Measurements from ENCODE around the gene COL23A1. TPM values are rescaled to one million over a fixed set of nuclear protein-coding genes. Genes with fewer than 3 reads are reported as not detected.

COL23A1 gene
- total and polyA plus RNA-seq, 2 of the 8 experiments (the other 6 are each of a cell fraction or from before 2014, with no cell fraction given), result 3.1 to 4.7 TPM

DNA sequence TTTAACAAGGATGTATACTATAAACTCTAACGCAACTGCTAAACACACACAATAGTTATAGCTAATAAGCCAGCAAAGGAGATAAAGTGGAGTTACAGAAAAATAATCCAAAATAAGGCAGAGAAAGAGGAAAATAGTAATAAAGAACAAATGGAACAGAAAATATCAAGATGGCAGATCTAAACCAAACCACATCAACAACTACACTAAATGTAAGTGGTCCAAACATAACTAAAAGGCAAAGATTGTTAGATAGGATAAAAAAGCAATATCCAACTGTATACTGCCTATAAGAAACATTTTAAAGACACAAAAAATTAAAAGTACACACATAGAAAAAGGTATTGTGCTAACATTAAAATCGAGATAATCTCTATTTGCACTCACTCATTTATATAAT is 5.6 kb upstream of the COL23A1 start:
- TF ChIP-seq CBX5 (IDR thresholded peaks at IDR 0.05; ENCODE audit: low read depth, low read length), result no peak
- TF ChIP-seq, protein P1, sequence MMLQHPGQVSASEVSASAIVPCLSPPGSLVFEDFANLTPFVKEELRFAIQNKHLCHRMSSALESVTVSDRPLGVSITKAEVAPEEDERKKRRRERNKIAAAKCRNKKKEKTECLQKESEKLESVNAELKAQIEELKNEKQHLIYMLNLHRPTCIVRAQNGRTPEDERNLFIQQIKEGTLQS (IDR thresholded peaks at IDR 0.05; ENCODE audit: insufficient read depth, low read depth, low read length), result no peak
- no peak for TF ChIP-seq TCF12 (IDR thresholded peaks at IDR 0.05; ENCODE audit: low read depth, low read length)
- TF ChIP-seq PHF8 (conservative IDR thresholded peaks at IDR 0.05; ENCODE audit: low read depth, low read length), result no peak
- no peak for TF ChIP-seq RXRA (IDR thresholded peaks at IDR 0.05; ENCODE audit: insufficient read depth, low read depth, low read length)
- TF ChIP-seq HDAC2 (IDR thresholded peaks at IDR 0.05; ENCODE audit: borderline replicate concordance in 1 of 2, low read depth in 2 of 2, low read length in 2 of 2), result no peak
- TF ChIP-seq SRF (IDR thresholded peaks at IDR 0.05; ENCODE audit: low read depth, low read length), result no peak
- TF ChIP-seq SP2 (IDR thresholded peaks at IDR 0.05; ENCODE audit: low read length), result no peak
- no peak for TF ChIP-seq RBBP5 (IDR thresholded peaks at IDR 0.05; ENCODE audit: borderline replicate concordance, low read depth, low read length)
- TF ChIP-seq SIX5 (IDR thresholded peaks at IDR 0.05; ENCODE audit: low read depth, low read length), result no peak
- Histone ChIP-seq H2BK15ac (ENCODE audit: low read length) (no peak overlapping the region), H3K23ac (ENCODE audit: insufficient read length) (no peak overlapping the region), H3K9me3 (ENCODE audit: insufficient read depth in 2 of 2, low read depth in 1 of 2, low read length in 1 of 2) (peaks cover 5 to 11% of the 10 kb centered on the region in 2 experiments; a peak in 3 of 4 replicates), H3K4me2 (ENCODE audit: insufficient read depth in 1 of 2, low read depth in 2 of 2, low read length in 2 of 2) (no peak overlapping the region), H4K20me1 (replicated peaks in 1 of 2; ENCODE audit: control insufficient read depth in 1 of 2, insufficient read depth in 2 of 2, low read length in 2 of 2) (peaks cover 0 to 2% of the 10 kb centered on the region in 2 experiments), H2BK5ac (ENCODE audit: low read depth, low read length) (no peak overlapping the region), H3K27me3 (replicated peaks in 1 of 4; ENCODE audit: control insufficient read depth in 3 of 4, extremely low read depth in 1 of 4, insufficient read depth in 3 of 4, low read length in 3 of 4) (no peaks in the 10 kb centered on the region; a peak in 1 of 7 replicates), H3K18ac (ENCODE audit: extremely low read depth, low read length) (no peak overlapping the region), H4K91ac (replicated peaks; ENCODE audit: insufficient read length, low read length) (no peak overlapping the region), H3K36me3 (ENCODE audit: control insufficient read depth in 2 of 4, insufficient read depth in 4 of 4, low read length in 3 of 4) (peaks cover 0 to 2% (median 0%) of the 10 kb centered on the region in 4 experiments; a peak in 2 of 8 replicates), H4K5ac (ENCODE audit: insufficient read length, low read depth, low read length) (no peak overlapping the region), H3K14ac (ENCODE audit: insufficient read length) (no peak overlapping the region), H4K8ac (ENCODE audit: extremely low read depth, insufficient read depth, low read length) (no peak overlapping the region), H3K9ac (replicated peaks in 1 of 4; ENCODE audit: extremely low read depth in 1 of 4, low read depth in 3 of 4, low read length in 3 of 4) (no peak overlapping the region), H2AK5ac (ENCODE audit: low read depth, low read length) (no peak overlapping the region), H2AFZ (ENCODE audit: low read length) (no peak overlapping the region), H3K79me1 (ENCODE audit: low read depth, low read length) (no peaks in the 10 kb centered on the region), H3K27ac (ENCODE audit: low read depth, low read length) (no peak overlapping the region), H3K4me3 (ENCODE audit: extremely low read depth in 1 of 4, insufficient read depth in 2 of 4, low read depth in 3 of 4, low read length in 4 of 4) (no peak overlapping the region), H2BK120ac (replicated peaks; ENCODE audit: low read depth, low read length) (no peak overlapping the region), H2BK20ac (ENCODE audit: low read length) (no peak overlapping the region), H3K56ac (replicated peaks; ENCODE audit: insufficient read length, low read depth, low read length) (no peak overlapping the region), H3K4me1 (replicated peaks in 1 of 4; ENCODE audit: control insufficient read depth in 3 of 4, insufficient read depth in 4 of 4, low read length in 3 of 4) (peaks cover 0 to 4% (median 0%) of the 10 kb centered on the region in 4 experiments; a peak in 2 of 7 replicates), H2BK12ac (ENCODE audit: low read depth, low read length) (no peak overlapping the region), H3K4ac (replicated peaks; ENCODE audit: insufficient read length, low read depth, low read length) (no peak overlapping the region), H3K23me2 (ENCODE audit: low read depth, low read length) (no peaks in the 10 kb centered on the region), H3K79me2 (ENCODE audit: control insufficient read depth in 1 of 2, insufficient read depth in 2 of 2, low read length in 2 of 2) (no peaks in the 10 kb centered on the region)
- FAIRE-seq, result no peak
- 90% methylated on average over 2 of the region's 2 CpGs; no CpG with 5 or more reads in 1 of the 2 experiments for WGBS, 2 experiments (ENCODE audit: extremely low coverage in 1 of 2, insufficient coverage in 1 of 2, insufficient read length in 1 of 2, insufficient replicate concordance in 2 of 2, low coverage in 1 of 2, low lambda C conversion rate in 2 of 2, missing lambda C conversion rate in 1 of 2)
- POLR2A ChIA-PET (ENCODE audit: partially characterized antibody), result no interaction called here
- no peak for DNase-seq (ENCODE audit: low read depth in 1 of 2, low spot score in 2 of 2)
- CTCF ChIA-PET (ENCODE audit: partially characterized antibody), result interaction anchor here (1.2 kb wide), 1 partner anchor 54 kb away, joined by 6 read pairs; no protein-coding TSS in a partner anchor

All from H1 (cell line).